PC-3 (cell line): ENCODE results near the gene PCDHGB6. TPM values are rescaled to one million over a fixed set of nuclear protein-coding genes. Genes with fewer than 3 reads are reported as not detected.
"Not testable (repeated sequence)": the region's sequence is repeated elsewhere in the genome, so short reads cannot be mapped to it uniquely, and the experiment has no call there.

Experiments used
- ATAC-seq: fragments of 200-7000 bp; cut with Tn5 transposase; 2 replicates; pipeline ENCODE4 v1.9.1; 2020; ENCODE audit warnings: mild to moderate bottlenecking, moderate library complexity
- BruUV-seq: library from RNA; stranded (reverse); fragments of 400-500 nt; replicated peaks from 2 replicates; lab custom pipeline; 2021; lab: Mats Ljungman, UMichigan
- CTCF ChIA-PET: fragments of 300-600 bp; sonication (Branson Sonifier 250); formaldehyde crosslinking; loops from one replicate; lab custom pipeline; 2022; ENCODE audit warnings: antibody characterized with exemption; lab: Charles Lee
- POLR2A ChIA-PET: fragments of 300-600 bp; sonication (Branson Sonifier 250); formaldehyde crosslinking; loops from one replicate; lab custom pipeline; 2022; ENCODE audit warnings: antibody characterized with exemption; ENCODE audit not compliant: unreplicated experiment; lab: Charles Lee
- DNase-seq: peaks from one replicate; pipeline ENCODE4 v3.0.0-alpha.2; 2015
- H2AFZ ChIP-seq: fragments of 300-600 bp; sonication (generic); 2 replicates; pipeline ENCODE4 v1.6.0; 2016; ENCODE audit warnings: antibody characterized with exemption, low read length
- H3F3A ChIP-seq: fragments of 300-600 bp; sonication (generic); one replicate; pipeline ENCODE4 v1.6.0; 2017; ENCODE audit warnings: antibody characterized with exemption, low read length, control low read depth, mild to moderate bottlenecking; ENCODE audit not compliant: unreplicated experiment
- H3K27ac ChIP-seq: fragments of 300-600 bp; sonication (generic); 2 replicates; pipeline ENCODE4 v1.5.1; 2016; ENCODE audit warnings: mild to moderate bottlenecking, low read length
- H3K27me3 ChIP-seq: fragments of 300-600 bp; sonication (generic); 2 replicates; pipeline ENCODE4 v1.6.1; 2016; ENCODE audit warnings: low read length, mixed read lengths
- H3K36me3 ChIP-seq: fragments of 300-600 bp; sonication (generic); 2 replicates; pipeline ENCODE4 v1.6.1; 2016; ENCODE audit warnings: low read depth, mixed run types, low read length, mixed read lengths
- H3K4me1 ChIP-seq: fragments of 300-600 bp; sonication (generic); 2 replicates; pipeline ENCODE4 v1.5.1; 2016; ENCODE audit warnings: low read length; ENCODE audit not compliant: insufficient read depth
- H3K4me2 ChIP-seq: fragments of 300-600 bp; sonication (generic); 2 replicates; pipeline ENCODE4 v1.6.0; 2016; ENCODE audit warnings: low read length
- H3K4me3 ChIP-seq: fragments of 300-600 bp; sonication (generic); 2 replicates; pipeline ENCODE4 v1.5.1; 2016; ENCODE audit warnings: mild to moderate bottlenecking, low read length, mixed read lengths
- H3K79me2 ChIP-seq: fragments of 300-600 bp; sonication (generic); 2 replicates; pipeline ENCODE4 v1.6.1; 2017; ENCODE audit warnings: low read length, mixed read lengths
- H3K9ac ChIP-seq: fragments of 300-600 bp; sonication (generic); 2 replicates; pipeline ENCODE4 v1.6.0; 2016; ENCODE audit warnings: mild to moderate bottlenecking, low read length
- H3K9me2 ChIP-seq: fragments of 300-600 bp; sonication (generic); replicated peaks from 2 replicates; pipeline ENCODE4 v1.6.1; 2016; ENCODE audit warnings: mixed run types, low read length, mixed read lengths
- H3K9me3 ChIP-seq: fragments of 300-600 bp; sonication (generic); 2 replicates; pipeline ENCODE4 v1.6.1; 2016; ENCODE audit warnings: low read length, mixed read lengths
- H4K20me1 ChIP-seq: fragments of 300-600 bp; sonication (generic); 2 replicates; pipeline ENCODE4 v1.6.1; 2016; ENCODE audit warnings: low read length, mixed read lengths
- EZH2 ChIP-seq: fragments of 300-600 bp; sonication (generic); IDR thresholded peaks from one replicate; pipeline ENCODE4 v1.6.1; 2017; ENCODE audit warnings: antibody characterized with exemption, mild to moderate bottlenecking, low read length; ENCODE audit not compliant: unreplicated experiment
- EZH2phosphoT487 ChIP-seq: fragments of 300-600 bp; sonication (generic); IDR thresholded peaks from 2 replicates; pipeline ENCODE4 v1.6.1; 2018; ENCODE audit warnings: mild to moderate bottlenecking, antibody characterized with exemption, low read length, borderline replicate concordance
- intact Hi-C: fragments of 100-400 bp; cut with micrococcal nuclease; formaldehyde crosslinking; loops from 2 replicates; pipeline ENCODE4 v1.9.0; 2023
- total RNA-seq: library from RNA; depleted of rRNA; stranded (reverse); fragments of >200 nt; gene quantifications from 2 replicates; pipeline ENCODE4 v1.2.3, GENCODE V29; 2014
- TF ChIP-seq, protein P1 (sequence below): fragments of 300-600 bp; sonication (generic); conservative IDR thresholded peaks from 2 replicates; pipeline ENCODE4 v1.5.1; 2017; ENCODE audit warnings: antibody characterized with exemption, low read depth, mild to moderate bottlenecking, low read length

Gene PCDHGB6
- total RNA-seq, 1 experiment from 2014 or later, result 1.1 TPM

DNA sequence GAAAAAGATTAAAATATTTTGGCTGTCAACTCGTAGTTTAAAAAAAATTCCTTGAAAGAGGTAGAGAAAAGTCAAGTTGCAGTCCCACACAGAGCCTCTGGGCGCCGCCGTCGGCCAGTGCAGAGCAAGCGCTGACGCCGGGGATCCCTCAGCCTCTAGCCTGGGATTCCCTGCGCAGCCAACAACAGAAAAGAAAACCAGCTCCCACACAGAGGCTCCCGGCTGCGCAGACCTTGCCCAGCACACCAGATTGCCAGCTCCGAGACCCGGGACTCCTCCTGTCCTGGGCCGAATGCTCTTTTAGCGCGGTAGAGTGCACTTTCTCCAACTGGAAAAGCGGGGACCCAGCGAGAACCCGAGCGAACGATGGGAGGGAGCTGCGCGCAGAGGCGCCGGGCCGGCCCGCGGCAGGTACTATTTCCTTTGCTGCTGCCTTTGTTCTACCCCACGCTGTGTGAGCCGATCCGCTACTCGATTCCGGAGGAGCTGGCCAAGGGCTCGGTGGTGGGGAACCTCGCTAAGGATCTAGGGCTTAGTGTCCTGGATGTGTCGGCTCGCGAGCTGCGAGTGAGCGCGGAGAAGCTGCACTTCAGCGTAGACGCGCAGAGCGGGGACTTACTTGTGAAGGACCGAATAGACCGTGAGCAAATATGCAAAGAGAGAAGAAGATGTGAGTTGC lies 9.8 kb downstream of the PCDHGB6 start, which contains the start of gene PCDHGB7:
PCDHGB7 (plus strand) TSS at position 184 of the 679 bp plus-strand sequence; CDS start at position 367, 183 bp downstream.
- H3F3A ChIP-seq, H3K27ac ChIP-seq, H3K27me3 ChIP-seq, POLR2A ChIA-PET, H2AFZ ChIP-seq, H3K4me1 ChIP-seq, ATAC-seq, H3K9me3 ChIP-seq, CTCF ChIA-PET, DNase-seq, H3K9ac ChIP-seq, H4K20me1 ChIP-seq, H3K4me2 ChIP-seq, intact Hi-C loops, H3K79me2 ChIP-seq, BruUV-seq, H3K4me3 ChIP-seq, H3K36me3 ChIP-seq, H3K9me2 ChIP-seq: not testable (repeated sequence)

DNA sequence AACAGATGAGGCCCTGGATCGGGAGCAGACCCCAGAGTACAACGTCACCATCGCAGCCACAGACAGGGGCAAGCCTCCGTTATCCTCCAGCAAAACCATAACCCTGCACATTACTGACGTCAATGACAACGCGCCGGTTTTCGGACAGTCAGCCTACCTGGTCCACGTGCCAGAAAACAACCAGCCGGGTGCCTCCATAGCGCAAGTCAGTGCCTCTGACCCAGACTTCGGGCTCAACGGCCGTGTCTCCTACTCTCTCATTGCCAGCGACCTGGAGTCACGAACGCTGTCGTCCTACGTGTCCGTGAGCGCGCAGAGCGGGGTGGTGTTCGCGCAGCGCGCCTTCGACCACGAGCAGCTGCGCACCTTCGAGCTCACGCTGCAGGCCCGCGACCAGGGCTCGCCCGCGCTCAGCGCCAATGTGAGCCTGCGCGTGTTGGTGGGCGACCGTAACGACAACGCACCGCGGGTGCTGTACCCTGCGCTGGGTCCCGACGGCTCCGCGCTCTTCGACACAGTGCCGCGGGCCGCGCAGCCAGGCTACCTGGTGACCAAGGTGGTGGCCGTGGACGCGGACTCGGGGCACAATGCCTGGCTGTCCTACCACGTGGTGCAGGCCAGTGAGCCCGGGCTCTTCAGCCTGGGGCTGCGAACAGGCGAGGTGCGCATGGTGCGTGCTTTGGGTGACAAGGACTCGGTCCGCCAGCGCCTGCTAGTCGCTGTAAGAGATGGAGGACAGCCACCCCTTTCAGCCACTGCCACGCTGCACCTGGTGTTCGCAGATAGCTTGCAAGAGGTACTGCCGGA lies 11.5 kb downstream of the PCDHGB6 start:
- no peaks in the 10 kb centered on the region for H3K79me2 ChIP-seq
- ATAC-seq (no peak), DNase-seq (no peak)
- no peak overlapping the region for H3K27ac ChIP-seq
- no TSS peak for BruUV-seq
- no peak overlapping the region for H3K4me2 ChIP-seq
- ChIA-PET CTCF (no interaction called here), POLR2A (no interaction called here)
- H3K36me3 ChIP-seq, result no peaks in the 10 kb centered on the region; the same call in 1 of the 2 replicates
- H3K9ac ChIP-seq, result no peak overlapping the region
- H3K4me1 ChIP-seq, result no peaks in the 10 kb centered on the region
- no peak overlapping the region for H2AFZ ChIP-seq
- H3K4me3 ChIP-seq, result no peak overlapping the region
- no peaks in the 10 kb centered on the region for H3K9me3 ChIP-seq
- H3K9me2 ChIP-seq, result no peaks in the 10 kb centered on the region
- H4K20me1 ChIP-seq, result no peaks in the 10 kb centered on the region
- intact Hi-C loops, result no loop called here
- no peaks in the 10 kb centered on the region for H3K27me3 ChIP-seq
- no peaks in the 10 kb centered on the region for H3F3A ChIP-seq
- TF ChIP-seq EZH2 (no peak), EZH2phosphoT487 (no peak)
- TF ChIP-seq, protein P1, sequence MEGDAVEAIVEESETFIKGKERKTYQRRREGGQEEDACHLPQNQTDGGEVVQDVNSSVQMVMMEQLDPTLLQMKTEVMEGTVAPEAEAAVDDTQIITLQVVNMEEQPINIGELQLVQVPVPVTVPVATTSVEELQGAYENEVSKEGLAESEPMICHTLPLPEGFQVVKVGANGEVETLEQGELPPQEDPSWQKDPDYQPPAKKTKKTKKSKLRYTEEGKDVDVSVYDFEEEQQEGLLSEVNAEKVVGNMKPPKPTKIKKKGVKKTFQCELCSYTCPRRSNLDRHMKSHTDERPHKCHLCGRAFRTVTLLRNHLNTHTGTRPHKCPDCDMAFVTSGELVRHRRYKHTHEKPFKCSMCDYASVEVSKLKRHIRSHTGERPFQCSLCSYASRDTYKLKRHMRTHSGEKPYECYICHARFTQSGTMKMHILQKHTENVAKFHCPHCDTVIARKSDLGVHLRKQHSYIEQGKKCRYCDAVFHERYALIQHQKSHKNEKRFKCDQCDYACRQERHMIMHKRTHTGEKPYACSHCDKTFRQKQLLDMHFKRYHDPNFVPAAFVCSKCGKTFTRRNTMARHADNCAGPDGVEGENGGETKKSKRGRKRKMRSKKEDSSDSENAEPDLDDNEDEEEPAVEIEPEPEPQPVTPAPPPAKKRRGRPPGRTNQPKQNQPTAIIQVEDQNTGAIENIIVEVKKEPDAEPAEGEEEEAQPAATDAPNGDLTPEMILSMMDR, result no peak

DNA sequence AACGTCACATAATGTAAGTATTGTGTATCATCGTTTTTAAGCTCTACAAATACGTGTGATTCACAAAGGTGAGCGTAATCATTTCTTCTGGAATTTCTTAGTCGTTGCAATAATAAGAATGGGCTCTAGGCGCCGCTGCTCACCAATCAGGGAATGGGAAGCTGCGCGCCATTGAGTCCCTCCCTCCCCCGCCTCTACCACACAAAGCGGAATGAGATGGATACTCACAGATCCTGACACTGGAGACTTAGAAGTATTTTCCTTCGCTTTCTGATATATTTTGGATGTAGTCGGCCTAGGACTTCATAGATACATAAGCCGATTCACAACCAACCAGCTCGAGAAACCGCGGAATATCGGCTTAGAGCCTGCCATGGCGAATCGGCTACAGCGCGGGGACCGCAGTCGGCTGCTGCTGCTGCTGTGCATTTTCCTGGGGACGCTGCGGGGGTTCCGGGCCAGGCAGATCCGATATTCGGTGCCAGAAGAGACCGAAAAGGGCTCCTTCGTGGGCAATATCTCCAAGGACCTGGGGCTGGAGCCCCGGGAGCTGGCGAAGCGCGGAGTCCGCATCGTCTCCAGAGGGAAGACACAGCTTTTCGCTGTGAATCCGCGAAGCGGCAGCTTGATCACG lies 13.2 kb downstream of the PCDHGB6 start, which contains the start of gene PCDHGA11:
PCDHGA11 (plus strand) TSS at position 197 of the 634 bp plus-strand sequence; CDS start at position 374, 177 bp downstream.
- POLR2A ChIA-PET, result no interaction called here
- Histone ChIP-seq H3F3A (no peaks in the 10 kb centered on the region), H3K4me3 (no peak within 1 kb of the TSS), H4K20me1 (no peaks in the 10 kb centered on the region), H3K4me2 (no peak within 1 kb of the TSS), H3K4me1 (no peaks in the 10 kb centered on the region), H3K27me3 (no peaks in the 10 kb centered on the region), H3K27ac (no peak within 1 kb of the TSS), H3K9ac (no peak within 1 kb of the TSS), H2AFZ (no peak within 1 kb of the TSS), H3K79me2 (no peaks in the 10 kb centered on the region), H3K36me3 (no peaks in the 10 kb centered on the region; the same call in 1 of the 2 replicates), H3K9me2 (no peaks in the 10 kb centered on the region), H3K9me3 (no peaks in the 10 kb centered on the region)
- DNase-seq (no peak), ATAC-seq (no peak)
- BruUV-seq, result no TSS peak
- TF ChIP-seq EZH2 (no peak), EZH2phosphoT487 (no peak)
- TF ChIP-seq, protein P1, result no peak; the same call in 1 of the 2 replicates
- intact Hi-C loops, result no loop called here
- CTCF ChIA-PET, result interaction anchor here (0.6 kb wide), 1 partner anchor 250 kb away, joined by 3 read pairs; no protein-coding TSS in a partner anchor
